ENCODE measurements around the gene SNX7.

The SNX7 gene

DNA sequence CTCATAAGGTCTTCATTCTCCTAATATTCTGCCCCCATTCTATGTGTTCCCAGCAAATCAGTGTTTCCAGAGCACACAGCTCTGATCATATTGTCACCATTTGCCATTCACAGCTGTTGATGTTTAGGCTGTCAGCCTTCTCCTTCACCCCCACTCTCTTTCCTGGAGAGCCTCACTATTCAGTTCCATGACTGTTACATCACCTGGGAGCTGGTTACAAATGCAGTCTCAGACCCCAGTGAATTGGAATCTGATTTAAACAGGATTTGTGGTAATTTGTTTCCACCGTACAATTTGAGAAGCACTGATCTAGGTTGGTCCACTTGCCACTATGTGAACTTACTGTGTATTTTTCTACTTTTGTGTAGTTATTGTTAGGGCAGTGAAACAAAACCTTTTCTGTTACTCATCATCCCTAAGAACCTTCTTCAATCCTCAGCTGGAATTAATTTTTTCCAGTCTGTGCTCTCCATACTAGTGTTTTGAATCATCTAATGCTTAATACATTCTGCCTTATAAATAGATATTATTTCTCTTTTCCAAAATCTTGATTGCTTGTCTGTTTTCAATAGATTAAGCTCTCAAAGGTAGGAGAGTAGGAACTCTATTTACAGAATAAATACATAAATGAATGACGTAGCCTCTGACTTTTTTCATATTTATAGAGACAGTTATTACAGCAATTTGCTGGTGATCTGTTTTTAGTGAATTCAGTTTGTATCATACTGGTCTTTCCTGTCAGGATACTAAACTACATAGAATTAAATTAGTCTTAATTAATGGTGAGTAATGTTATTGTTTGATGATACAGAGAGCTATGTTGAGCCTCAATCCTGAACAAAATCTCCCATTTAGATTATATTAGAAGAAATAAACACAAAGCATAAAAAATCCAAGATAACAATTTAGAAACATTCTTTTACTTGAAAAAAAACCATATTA is 8.1 kb downstream of the SNX7 start (continued):
- TF ChIP-seq, protein P1, sequence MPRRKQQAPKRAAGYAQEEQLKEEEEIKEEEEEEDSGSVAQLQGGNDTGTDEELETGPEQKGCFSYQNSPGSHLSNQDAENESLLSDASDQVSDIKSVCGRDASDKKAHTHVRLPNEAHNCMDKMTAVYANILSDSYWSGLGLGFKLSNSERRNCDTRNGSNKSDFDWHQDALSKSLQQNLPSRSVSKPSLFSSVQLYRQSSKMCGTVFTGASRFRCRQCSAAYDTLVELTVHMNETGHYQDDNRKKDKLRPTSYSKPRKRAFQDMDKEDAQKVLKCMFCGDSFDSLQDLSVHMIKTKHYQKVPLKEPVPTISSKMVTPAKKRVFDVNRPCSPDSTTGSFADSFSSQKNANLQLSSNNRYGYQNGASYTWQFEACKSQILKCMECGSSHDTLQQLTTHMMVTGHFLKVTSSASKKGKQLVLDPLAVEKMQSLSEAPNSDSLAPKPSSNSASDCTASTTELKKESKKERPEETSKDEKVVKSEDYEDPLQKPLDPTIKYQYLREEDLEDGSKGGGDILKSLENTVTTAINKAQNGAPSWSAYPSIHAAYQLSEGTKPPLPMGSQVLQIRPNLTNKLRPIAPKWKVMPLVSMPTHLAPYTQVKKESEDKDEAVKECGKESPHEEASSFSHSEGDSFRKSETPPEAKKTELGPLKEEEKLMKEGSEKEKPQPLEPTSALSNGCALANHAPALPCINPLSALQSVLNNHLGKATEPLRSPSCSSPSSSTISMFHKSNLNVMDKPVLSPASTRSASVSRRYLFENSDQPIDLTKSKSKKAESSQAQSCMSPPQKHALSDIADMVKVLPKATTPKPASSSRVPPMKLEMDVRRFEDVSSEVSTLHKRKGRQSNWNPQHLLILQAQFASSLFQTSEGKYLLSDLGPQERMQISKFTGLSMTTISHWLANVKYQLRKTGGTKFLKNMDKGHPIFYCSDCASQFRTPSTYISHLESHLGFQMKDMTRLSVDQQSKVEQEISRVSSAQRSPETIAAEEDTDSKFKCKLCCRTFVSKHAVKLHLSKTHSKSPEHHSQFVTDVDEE (CRISPR knock-in tag; IDR thresholded peaks at IDR 0.05): peak; percentile 61
- TF ChIP-seq TCF4 (CRISPR knock-in tag; IDR thresholded peaks at IDR 0.05; ENCODE audit: borderline replicate concordance) (peak; percentile 92), ZNF565 (CRISPR knock-in tag; conservative IDR thresholded peaks at IDR 0.05; ENCODE audit: low read depth) (no peak), ISL1 (CRISPR knock-in tag; IDR thresholded peaks at IDR 0.05) (peak; percentile 89), TOX (CRISPR knock-in tag; IDR thresholded peaks at IDR 0.05; ENCODE audit: borderline replicate concordance) (no peak)

GRCh38 chr1:98672189-98672588 is 10.7 kb downstream of the SNX7 start:
- TF ChIP-seq OSR1 (CRISPR knock-in tag; IDR thresholded peaks at IDR 0.05): no peak
- TF ChIP-seq, protein P1 (CRISPR knock-in tag; IDR thresholded peaks at IDR 0.05): 0 out of 2 replicates have a peak, but pooled peaks have one; percentile 33
- no peak for ATAC-seq

GRCh38 chr1:98674075-98674781 is 12.7 kb downstream of the SNX7 start:
- TF ChIP-seq, protein P2, sequence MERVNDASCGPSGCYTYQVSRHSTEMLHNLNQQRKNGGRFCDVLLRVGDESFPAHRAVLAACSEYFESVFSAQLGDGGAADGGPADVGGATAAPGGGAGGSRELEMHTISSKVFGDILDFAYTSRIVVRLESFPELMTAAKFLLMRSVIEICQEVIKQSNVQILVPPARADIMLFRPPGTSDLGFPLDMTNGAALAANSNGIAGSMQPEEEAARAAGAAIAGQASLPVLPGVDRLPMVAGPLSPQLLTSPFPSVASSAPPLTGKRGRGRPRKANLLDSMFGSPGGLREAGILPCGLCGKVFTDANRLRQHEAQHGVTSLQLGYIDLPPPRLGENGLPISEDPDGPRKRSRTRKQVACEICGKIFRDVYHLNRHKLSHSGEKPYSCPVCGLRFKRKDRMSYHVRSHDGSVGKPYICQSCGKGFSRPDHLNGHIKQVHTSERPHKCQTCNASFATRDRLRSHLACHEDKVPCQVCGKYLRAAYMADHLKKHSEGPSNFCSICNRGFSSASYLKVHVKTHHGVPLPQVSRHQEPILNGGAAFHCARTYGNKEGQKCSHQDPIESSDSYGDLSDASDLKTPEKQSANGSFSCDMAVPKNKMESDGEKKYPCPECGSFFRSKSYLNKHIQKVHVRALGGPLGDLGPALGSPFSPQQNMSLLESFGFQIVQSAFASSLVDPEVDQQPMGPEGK (CRISPR knock-in tag; IDR thresholded peaks at IDR 0.05; ENCODE audit: borderline replicate concordance): no peak
- TF ChIP-seq SNAI2 (CRISPR knock-in tag; IDR thresholded peaks at IDR 0.05): no peak

DNA sequence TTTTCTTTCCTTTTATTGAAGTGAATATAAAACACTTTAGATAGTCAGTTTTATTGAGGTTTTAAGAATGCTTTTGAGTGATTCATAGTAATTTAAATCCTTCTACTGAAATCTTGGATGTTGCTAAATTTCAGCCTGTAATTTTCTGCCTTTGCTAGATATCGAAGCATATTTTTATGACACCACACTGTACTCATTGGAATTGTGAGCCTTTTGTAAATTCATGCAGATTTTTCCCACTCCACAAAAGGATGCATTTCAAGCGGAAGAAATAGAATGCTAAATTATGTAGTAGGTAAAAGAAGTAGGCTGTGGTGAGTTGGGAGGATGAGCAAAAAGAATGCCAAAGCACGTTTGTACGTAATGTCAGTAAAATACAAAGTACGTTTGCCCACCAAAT is 13.8 kb downstream of the SNX7 start:
- TF ChIP-seq, protein P3, sequence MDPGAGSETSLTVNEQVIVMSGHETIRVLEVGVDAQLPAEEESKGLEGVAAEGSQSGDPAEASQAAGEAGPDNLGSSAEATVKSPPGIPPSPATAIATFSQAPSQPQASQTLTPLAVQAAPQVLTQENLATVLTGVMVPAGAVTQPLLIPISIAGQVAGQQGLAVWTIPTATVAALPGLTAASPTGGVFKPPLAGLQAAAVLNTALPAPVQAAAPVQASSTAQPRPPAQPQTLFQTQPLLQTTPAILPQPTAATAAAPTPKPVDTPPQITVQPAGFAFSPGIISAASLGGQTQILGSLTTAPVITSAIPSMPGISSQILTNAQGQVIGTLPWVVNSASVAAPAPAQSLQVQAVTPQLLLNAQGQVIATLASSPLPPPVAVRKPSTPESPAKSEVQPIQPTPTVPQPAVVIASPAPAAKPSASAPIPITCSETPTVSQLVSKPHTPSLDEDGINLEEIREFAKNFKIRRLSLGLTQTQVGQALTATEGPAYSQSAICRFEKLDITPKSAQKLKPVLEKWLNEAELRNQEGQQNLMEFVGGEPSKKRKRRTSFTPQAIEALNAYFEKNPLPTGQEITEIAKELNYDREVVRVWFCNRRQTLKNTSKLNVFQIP (CRISPR knock-in tag; IDR thresholded peaks at IDR 0.05; ENCODE audit: borderline replicate concordance, low read depth): no peak
- TF ChIP-seq, protein P1 (CRISPR knock-in tag; IDR thresholded peaks at IDR 0.05): no peak
- TF ChIP-seq ZFP3 (CRISPR knock-in tag; IDR thresholded peaks at IDR 0.05): no peak
- TF ChIP-seq SNAI2 (CRISPR knock-in tag; IDR thresholded peaks at IDR 0.05): no peak
- TF ChIP-seq, protein P2 (CRISPR knock-in tag; IDR thresholded peaks at IDR 0.05; ENCODE audit: borderline replicate concordance): no peak
- TF ChIP-seq ESRRG (CRISPR knock-in tag; IDR thresholded peaks at IDR 0.05): no peak
- no peak for TF ChIP-seq RARB (CRISPR knock-in tag; IDR thresholded peaks at IDR 0.05)
- TF ChIP-seq ZFP30 (CRISPR knock-in tag; IDR thresholded peaks at IDR 0.05): no peak
- no peak for TF ChIP-seq TCF4 (CRISPR knock-in tag; IDR thresholded peaks at IDR 0.05; ENCODE audit: borderline replicate concordance)
- TF ChIP-seq ISL1 (CRISPR knock-in tag; IDR thresholded peaks at IDR 0.05): no peak
- TF ChIP-seq PPARA (CRISPR knock-in tag; IDR thresholded peaks at IDR 0.05; ENCODE audit: borderline replicate concordance): no peak
- TF ChIP-seq GLIS3 (CRISPR knock-in tag; IDR thresholded peaks at IDR 0.05): no peak
- no peak for TF ChIP-seq ZNF8 (CRISPR knock-in tag; IDR thresholded peaks at IDR 0.05)
- no peak for TF ChIP-seq CSDC2 (CRISPR knock-in tag; IDR thresholded peaks at IDR 0.05)
- TF ChIP-seq ZNF70 (CRISPR knock-in tag; IDR thresholded peaks at IDR 0.05): no peak
- no peak for TF ChIP-seq BACH2 (CRISPR knock-in tag; IDR thresholded peaks at IDR 0.05; ENCODE audit: borderline replicate concordance)
- ATAC-seq: no peak

More at GRCh38 chr1:98674075-98674781, 12.7 kb downstream of the SNX7 start:
- no peak for ATAC-seq
